GM18951 (cell line): Measurements from ENCODE around the gene HSD17B14.
"Not testable (repeated sequence)": the region's sequence is repeated elsewhere in the genome, so short reads cannot be mapped to it uniquely, and the experiment has no call there.

Source experiments
- POLR2A ChIP-seq: IDR thresholded peaks from 4 replicates; pipeline ENCODE4 v1.6.1; 2011; ENCODE audit warnings: mild to moderate bottlenecking; ENCODE audit not compliant: insufficient read length, insufficient read depth; ENCODE audit errors: extremely low read depth
- in situ Hi-C: fragments of 300-500 bp; cut with MboI; formaldehyde crosslinking; loops from one replicate; pipeline ENCODE4 v1.12.0; 2022; ENCODE audit warnings: low sequenced_read_pairs, mixed read lengths, inconsistent platforms; ENCODE audit not compliant: unreplicated experiment

HSD17B14 gene

DNA sequence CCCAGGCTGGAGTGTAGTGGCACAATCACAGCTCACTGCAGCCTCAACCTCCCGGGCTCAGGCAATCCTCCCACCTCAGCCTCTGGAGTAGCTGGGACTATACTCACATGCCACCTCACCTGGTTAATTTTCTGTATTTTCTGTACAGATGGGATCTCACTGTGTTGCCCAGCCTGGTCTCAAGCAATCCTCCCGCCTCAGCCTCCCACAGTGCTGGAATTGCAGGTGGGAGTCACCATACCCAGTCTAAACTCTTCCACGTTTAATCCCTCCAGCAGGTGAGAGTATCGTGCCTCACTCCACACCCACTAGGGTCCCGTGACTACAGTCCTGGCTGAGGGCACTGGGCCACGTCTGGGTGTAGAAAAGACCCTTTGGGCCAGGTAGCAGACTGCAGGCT, 42.0 kb downstream of the HSD17B14 start:
- in situ Hi-C loops = loop anchor here (5.0 kb wide), 1 partner anchor 43 kb away; the partner anchor contains the start of gene HSD17B14
- no peak for TF ChIP-seq POLR2A

DNA sequence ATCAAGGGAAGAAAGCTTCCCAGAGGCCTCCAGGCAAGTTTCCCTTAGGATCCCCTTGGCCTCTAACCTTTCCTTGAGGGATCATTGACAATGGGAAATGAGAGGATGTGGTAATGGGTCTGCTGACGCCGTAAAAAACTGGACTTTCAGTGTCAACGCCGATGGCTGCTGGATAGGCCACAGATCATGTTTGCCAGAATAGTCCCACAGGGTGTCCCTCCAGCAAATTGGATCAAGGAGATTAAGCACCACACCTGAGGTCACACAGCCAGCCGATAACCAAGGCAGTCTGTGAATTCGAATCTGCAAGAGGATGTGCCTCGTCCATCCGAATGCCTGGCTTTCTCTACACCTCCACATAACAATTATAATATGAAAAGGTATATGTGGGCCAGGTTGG, 43.0 kb downstream of the HSD17B14 start:
- in situ Hi-C loops = loop anchor here (5.0 kb wide), 1 partner anchor 44 kb away; the partner anchor contains the start of gene HSD17B14
- TF ChIP-seq POLR2A = no peak

DNA sequence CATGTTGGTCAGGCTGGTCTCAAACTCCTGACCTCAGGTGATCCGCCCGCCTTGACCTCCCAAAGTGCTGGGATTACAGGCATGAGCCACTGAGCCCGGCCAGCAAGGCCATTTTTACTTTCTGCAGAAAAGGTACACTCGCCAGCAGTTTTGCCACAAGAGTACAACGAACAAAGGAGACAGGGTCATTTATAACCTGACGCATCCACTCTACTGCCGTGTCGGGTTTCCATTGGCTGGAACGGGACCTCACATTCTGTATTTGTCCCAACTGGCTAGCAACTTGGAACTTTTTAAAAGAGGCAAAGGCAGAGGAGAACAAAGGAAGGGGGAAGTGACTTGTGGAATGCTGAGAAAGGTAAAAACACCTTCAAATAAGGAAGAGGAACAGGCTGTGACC, 49.0 kb downstream of the HSD17B14 start:
- in situ Hi-C loops = not testable (repeated sequence)

DNA sequence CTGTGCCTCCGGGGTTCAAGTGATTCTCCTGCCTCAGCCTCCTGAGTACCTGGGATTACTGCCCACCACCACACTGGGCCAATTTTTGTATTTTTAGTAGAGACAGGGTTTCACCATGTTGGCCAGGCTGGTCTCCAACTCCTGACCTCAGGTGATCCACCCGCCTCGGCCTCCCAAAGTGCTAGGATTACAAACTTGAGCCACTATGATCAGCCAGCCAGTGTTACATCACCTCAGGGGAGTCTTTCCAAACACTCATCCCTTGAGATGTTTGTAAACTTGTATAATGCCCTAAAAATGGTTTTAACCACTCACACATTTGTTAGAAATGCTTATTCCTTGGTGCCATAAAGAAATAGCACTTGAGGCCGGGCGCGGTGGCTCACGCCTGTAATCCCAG, 49.9 kb downstream of the HSD17B14 start:
- in situ Hi-C loops = not testable (repeated sequence)

DNA sequence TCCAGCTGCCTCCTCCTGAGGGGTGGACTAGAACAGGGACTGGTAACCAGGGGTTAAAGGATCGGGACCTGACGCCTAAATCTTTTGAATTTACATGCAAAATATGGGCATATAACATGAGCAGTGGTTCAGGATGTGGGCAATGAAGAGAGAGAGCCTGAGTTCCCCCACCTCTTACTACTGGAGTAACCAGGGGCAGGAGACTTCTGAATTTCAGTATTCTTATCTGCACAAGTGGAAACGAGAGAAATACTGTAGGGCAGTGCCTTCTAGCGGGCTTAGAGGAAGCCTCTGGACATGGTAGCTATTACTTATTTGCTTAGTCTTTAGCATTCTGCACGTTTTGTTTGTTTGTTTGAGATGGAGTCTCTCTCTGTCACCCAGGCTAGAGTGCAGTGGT, 51.8 kb downstream of the HSD17B14 start:
- in situ Hi-C loops = no loop called here
- TF ChIP-seq POLR2A = no peak

DNA sequence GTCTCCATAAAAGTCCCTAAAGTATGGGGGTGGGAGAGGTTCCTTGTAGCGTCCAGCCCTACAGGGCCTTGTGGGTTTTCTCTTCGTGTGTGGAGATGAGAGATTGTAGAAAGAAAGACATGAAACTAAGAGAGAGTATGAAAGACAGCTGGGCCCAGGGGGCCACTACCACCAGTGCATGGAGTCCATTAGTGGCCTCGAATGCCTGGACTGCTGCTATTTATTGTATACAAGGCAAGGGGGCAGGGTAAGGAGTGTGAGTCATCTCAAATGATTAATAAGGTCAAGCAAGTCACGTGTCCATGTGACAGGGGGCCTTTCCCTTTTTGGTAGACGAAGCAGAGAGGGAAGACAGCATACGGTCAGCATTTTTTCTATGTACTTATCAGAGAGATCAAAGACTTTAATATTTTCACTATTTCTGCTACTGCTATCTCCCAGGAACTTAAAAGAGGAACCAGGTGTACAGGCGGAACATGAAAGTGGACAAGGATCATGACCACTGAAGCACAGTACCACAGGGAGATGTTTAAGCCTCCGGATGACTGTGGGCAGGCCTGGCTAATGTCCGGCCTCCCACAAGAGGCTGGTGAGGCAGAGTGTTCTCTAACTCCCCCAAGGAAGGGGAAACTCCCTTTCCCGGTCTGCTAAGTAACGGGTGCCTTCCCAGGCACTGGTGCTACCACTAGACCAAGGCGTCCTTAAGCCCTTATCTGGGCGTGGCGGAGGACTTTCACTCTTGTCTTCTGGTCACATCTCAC, 55.5 kb downstream of the HSD17B14 start:
- in situ Hi-C loops = no loop called here
- TF ChIP-seq POLR2A = no peak

DNA sequence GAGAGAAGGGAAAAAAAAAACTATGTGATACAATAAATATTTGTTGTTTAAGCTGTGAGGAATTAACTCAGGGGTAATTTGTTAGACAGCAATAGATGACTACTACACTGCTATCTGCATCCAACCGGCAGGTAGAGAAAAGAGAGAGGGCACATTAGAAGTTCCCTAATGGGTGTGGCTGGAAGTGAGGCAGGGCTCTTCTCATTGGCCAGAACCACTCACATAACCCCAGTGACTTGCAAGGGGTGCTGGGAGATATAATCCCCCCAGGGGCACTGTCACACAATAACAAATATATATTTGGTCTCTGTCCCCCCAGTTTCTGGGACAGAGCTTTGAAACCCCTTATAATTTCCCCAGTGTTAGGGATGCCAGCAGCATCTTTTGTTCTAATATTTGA, 56.7 kb downstream of the HSD17B14 start:
- in situ Hi-C loops = no loop called here
- TF ChIP-seq POLR2A = no peak

GRCh38 chr19:48777720-48778119, 58.6 kb downstream of the HSD17B14 start:
- no peak for TF ChIP-seq POLR2A
- in situ Hi-C loops = no loop called here

DNA sequence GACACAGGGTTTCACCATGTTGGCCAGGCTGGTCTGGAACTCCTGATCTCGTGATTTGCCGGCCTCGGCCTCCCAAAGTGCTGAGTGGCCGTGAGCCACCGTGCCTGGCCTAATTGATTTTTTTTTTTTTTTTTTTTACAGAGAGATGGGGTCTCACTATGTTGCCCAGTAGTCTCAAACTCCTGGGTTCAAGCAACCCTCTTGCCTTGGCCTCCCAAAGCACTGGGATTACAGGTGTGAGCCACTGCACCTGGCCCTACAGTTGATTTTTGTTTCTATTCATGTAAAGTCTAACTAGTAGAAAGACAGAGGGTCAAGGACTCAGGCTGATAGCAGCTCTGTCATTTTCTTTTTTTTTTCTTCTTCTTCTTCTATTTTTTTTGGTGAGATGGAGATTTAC, 59.2 kb downstream of the HSD17B14 start:
- no peak for TF ChIP-seq POLR2A
- in situ Hi-C loops = no loop called here

DNA sequence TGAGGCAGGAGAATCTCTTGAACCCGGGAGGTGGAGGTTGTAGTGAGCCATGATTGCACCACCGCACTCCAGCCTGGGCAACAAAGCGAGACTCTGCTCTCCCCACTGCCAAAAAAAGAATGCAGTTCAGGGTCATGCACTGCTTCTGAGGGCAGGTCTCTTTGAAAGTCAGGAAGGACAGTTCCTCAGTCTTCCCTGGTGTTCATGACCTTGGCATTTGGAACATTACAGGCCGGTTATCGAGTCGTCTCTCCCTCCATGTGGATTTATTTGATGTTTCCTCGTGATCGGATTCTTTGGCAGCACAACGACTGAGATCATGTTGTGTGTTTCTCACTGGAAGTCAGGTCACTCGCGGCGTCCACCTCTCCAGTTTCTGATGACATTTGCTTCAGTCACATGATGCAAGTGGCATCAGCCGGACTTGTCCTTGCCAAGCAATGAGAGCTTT, 63.8 kb downstream of the HSD17B14 start:
- TF ChIP-seq POLR2A = no peak
- in situ Hi-C loops = no loop called here

DNA sequence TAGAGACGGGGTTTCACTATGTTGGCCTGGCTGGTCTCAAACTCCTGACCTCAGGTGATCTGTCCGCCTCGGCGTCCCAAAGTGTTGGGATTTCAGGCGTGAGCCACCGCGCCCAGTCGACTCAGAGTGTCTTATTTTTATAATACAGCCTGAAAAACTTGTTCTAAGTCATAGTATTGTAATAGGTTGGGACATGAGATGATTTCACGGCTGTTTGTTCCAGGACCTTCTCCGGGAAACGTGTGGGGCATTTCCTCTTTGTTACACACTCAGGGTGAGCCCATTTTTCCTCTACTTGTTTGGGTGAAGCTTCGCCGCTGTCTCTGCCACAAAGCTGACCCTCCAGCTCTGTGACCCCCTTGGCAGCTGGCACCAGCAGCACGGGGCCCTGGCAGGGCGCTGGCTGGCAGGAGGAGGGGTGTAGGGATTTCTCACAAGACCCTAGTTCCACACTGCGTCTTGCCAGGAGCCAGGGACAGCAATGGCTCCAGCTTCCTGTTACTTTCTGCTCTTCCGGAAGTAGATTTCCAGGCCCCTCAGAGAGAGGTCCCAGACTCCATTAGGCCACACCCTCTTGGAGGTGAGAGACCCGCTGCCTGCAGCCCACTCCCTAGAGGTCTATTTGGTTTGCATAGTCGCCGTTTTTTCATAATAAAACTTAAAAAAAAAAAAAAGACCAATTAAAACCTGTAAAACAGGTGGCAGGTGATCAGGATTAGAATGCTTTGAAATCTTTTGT, 65.4 kb downstream of the HSD17B14 start:
- no peak for TF ChIP-seq POLR2A
- in situ Hi-C loops = no loop called here

- TF ChIP-seq POLR2A = no peak
- in situ Hi-C loops = no loop called here
Measured at GRCh38 chr19:48770266-48770665, 66.0 kb downstream of the HSD17B14 start.

DNA sequence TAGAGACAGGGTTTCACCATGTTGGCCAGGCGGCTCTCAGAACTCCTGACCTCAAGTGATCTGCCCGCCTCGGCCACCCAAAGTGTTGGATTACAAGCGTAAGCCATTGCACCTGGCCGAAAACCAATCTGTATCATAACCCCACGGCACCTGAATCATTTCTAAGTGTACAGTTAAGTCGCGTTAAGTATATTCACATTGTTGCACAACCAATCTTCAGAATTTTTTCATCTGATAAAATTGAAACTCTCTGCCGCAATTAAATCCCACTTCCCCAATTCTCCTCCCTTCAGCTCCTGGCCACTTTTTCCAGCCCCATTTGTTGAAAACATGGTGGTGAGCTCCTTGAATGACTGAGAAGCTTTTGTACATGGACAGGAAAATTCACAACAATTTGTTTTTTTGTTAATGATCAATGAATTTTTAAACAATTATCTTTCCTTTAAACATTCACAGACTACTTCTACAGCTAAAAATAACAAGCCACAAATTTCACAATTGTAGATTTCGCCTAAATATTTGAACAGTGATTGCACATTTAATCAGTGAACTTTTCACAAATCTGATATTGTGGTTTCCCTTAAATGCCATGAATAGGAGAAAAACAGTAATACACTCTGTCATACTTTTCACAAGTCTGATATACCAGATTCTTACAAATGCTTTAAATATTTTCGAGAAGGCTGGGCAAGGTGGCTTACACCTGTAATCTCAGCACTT, 67.1 kb downstream of the HSD17B14 start:
- TF ChIP-seq POLR2A = no peak
- in situ Hi-C loops = no loop called here

- in situ Hi-C loops = not testable (repeated sequence)
Measured at GRCh38 chr19:48768171-48768753, 68.0 kb downstream of the HSD17B14 start.

GRCh38 chr19:48765816-48766215, 70.5 kb downstream of the HSD17B14 start:
- in situ Hi-C loops = not testable (repeated sequence)
